PC-3 (cell line): ENCODE data around the gene SMIM7. TPM values are rescaled to one million over a fixed set of nuclear protein-coding genes. Genes with fewer than 3 reads are reported as not detected.

Experiments used
- ATAC-seq: fragments of 200-7000 bp; cut with Tn5 transposase; 2 replicates; pipeline ENCODE4 v1.9.1; 2020; ENCODE audit warnings: mild to moderate bottlenecking, moderate library complexity
- BruUV-seq: library from RNA; stranded (reverse); fragments of 400-500 nt; replicated peaks from 2 replicates; lab custom pipeline; 2021; lab: Mats Ljungman, UMichigan
- CTCF ChIA-PET: fragments of 300-600 bp; sonication (Branson Sonifier 250); formaldehyde crosslinking; loops from one replicate; lab custom pipeline; 2022; ENCODE audit warnings: antibody characterized with exemption; lab: Charles Lee
- POLR2A ChIA-PET: fragments of 300-600 bp; sonication (Branson Sonifier 250); formaldehyde crosslinking; loops from one replicate; lab custom pipeline; 2022; ENCODE audit warnings: antibody characterized with exemption; ENCODE audit not compliant: unreplicated experiment; lab: Charles Lee
- DNase-seq: peaks from one replicate; pipeline ENCODE4 v3.0.0-alpha.2; 2015
- H2AFZ ChIP-seq: fragments of 300-600 bp; sonication (generic); 2 replicates; pipeline ENCODE4 v1.6.0; 2016; ENCODE audit warnings: antibody characterized with exemption, low read length
- H3F3A ChIP-seq: fragments of 300-600 bp; sonication (generic); one replicate; pipeline ENCODE4 v1.6.0; 2017; ENCODE audit warnings: antibody characterized with exemption, low read length, control low read depth, mild to moderate bottlenecking; ENCODE audit not compliant: unreplicated experiment
- H3K27ac ChIP-seq: fragments of 300-600 bp; sonication (generic); 2 replicates; pipeline ENCODE4 v1.5.1; 2016; ENCODE audit warnings: mild to moderate bottlenecking, low read length
- H3K27me3 ChIP-seq: fragments of 300-600 bp; sonication (generic); 2 replicates; pipeline ENCODE4 v1.6.1; 2016; ENCODE audit warnings: low read length, mixed read lengths
- H3K36me3 ChIP-seq: fragments of 300-600 bp; sonication (generic); 2 replicates; pipeline ENCODE4 v1.6.1; 2016; ENCODE audit warnings: low read depth, mixed run types, low read length, mixed read lengths
- H3K4me1 ChIP-seq: fragments of 300-600 bp; sonication (generic); 2 replicates; pipeline ENCODE4 v1.5.1; 2016; ENCODE audit warnings: low read length; ENCODE audit not compliant: insufficient read depth
- H3K4me2 ChIP-seq: fragments of 300-600 bp; sonication (generic); 2 replicates; pipeline ENCODE4 v1.6.0; 2016; ENCODE audit warnings: low read length
- H3K4me3 ChIP-seq: fragments of 300-600 bp; sonication (generic); 2 replicates; pipeline ENCODE4 v1.5.1; 2016; ENCODE audit warnings: mild to moderate bottlenecking, low read length, mixed read lengths
- H3K79me2 ChIP-seq: fragments of 300-600 bp; sonication (generic); 2 replicates; pipeline ENCODE4 v1.6.1; 2017; ENCODE audit warnings: low read length, mixed read lengths
- H3K9ac ChIP-seq: fragments of 300-600 bp; sonication (generic); 2 replicates; pipeline ENCODE4 v1.6.0; 2016; ENCODE audit warnings: mild to moderate bottlenecking, low read length
- H3K9me2 ChIP-seq: fragments of 300-600 bp; sonication (generic); replicated peaks from 2 replicates; pipeline ENCODE4 v1.6.1; 2016; ENCODE audit warnings: mixed run types, low read length, mixed read lengths
- H3K9me3 ChIP-seq: fragments of 300-600 bp; sonication (generic); 2 replicates; pipeline ENCODE4 v1.6.1; 2016; ENCODE audit warnings: low read length, mixed read lengths
- H4K20me1 ChIP-seq: fragments of 300-600 bp; sonication (generic); 2 replicates; pipeline ENCODE4 v1.6.1; 2016; ENCODE audit warnings: low read length, mixed read lengths
- CTCF ChIP-seq: fragments of 300-600 bp; sonication (generic); conservative IDR thresholded peaks from 2 replicates; pipeline ENCODE4 v1.5.1; 2017; ENCODE audit warnings: antibody characterized with exemption, low read depth, mild to moderate bottlenecking, low read length
- EZH2 ChIP-seq: fragments of 300-600 bp; sonication (generic); IDR thresholded peaks from one replicate; pipeline ENCODE4 v1.6.1; 2017; ENCODE audit warnings: antibody characterized with exemption, mild to moderate bottlenecking, low read length; ENCODE audit not compliant: unreplicated experiment
- EZH2phosphoT487 ChIP-seq: fragments of 300-600 bp; sonication (generic); IDR thresholded peaks from 2 replicates; pipeline ENCODE4 v1.6.1; 2018; ENCODE audit warnings: mild to moderate bottlenecking, antibody characterized with exemption, low read length, borderline replicate concordance
- intact Hi-C: fragments of 100-400 bp; cut with micrococcal nuclease; formaldehyde crosslinking; loops from 2 replicates; pipeline ENCODE4 v1.9.0; 2023
- total RNA-seq: library from RNA; depleted of rRNA; stranded (reverse); fragments of >200 nt; gene quantifications from 2 replicates; pipeline ENCODE4 v1.2.3, GENCODE V29; 2014

SMIM7 gene
- total RNA-seq, 1 experiment from 2014 or later: 74.1 TPM

GRCh38 chr19:16637535-16637934, 22.4 kb downstream of the SMIM7 start:
- no peak for ATAC-seq
- no peaks in the 10 kb centered on the region for H3K9me2 ChIP-seq
- no peaks in the 10 kb centered on the region for H3K9me3 ChIP-seq
- H3F3A ChIP-seq: no peaks in the 10 kb centered on the region
- peaks cover 30% of the 10 kb centered on the region for H3K79me2 ChIP-seq
- no TSS peak for BruUV-seq
- DNase-seq: no peak
- H3K4me2 ChIP-seq: no peak overlapping the region
- POLR2A ChIA-PET: no interaction called here
- intact Hi-C loops: no loop called here
- no peak overlapping the region for H3K27ac ChIP-seq
- H3K27me3 ChIP-seq: no peaks in the 10 kb centered on the region
- no peak overlapping the region for H3K9ac ChIP-seq
- no peak overlapping the region for H3K4me3 ChIP-seq
- no peaks in the 10 kb centered on the region for H3K4me1 ChIP-seq
- TF ChIP-seq EZH2phosphoT487 (no peak), CTCF (no peak), EZH2 (no peak)
- CTCF ChIA-PET: no interaction called here
- peaks cover 17% of the 10 kb centered on the region for H3K36me3 ChIP-seq
- H2AFZ ChIP-seq: no peak overlapping the region
- no peaks in the 10 kb centered on the region for H4K20me1 ChIP-seq

- Histone ChIP-seq H3K36me3 (peaks cover 14% of the 10 kb centered on the region), H3K4me3 (no peak overlapping the region), H4K20me1 (peaks cover 10% of the 10 kb centered on the region), H3K9me3 (no peaks in the 10 kb centered on the region), H3K9ac (no peak overlapping the region), H3K4me2 (no peak overlapping the region), H3K79me2 (peaks cover 23% of the 10 kb centered on the region), H3K4me1 (peaks cover 9% of the 10 kb centered on the region), H2AFZ (no peak overlapping the region), H3F3A (peaks cover 6% of the 10 kb centered on the region), H3K27me3 (no peaks in the 10 kb centered on the region), H3K27ac (no peak overlapping the region), H3K9me2 (no peaks in the 10 kb centered on the region)
- POLR2A ChIA-PET: no interaction called here
- CTCF ChIA-PET: no interaction called here
- no TSS peak for BruUV-seq
- TF ChIP-seq EZH2: no peak
- TF ChIP-seq EZH2phosphoT487: no peak
- no peak for TF ChIP-seq CTCF
- no peak for DNase-seq
- no peak for ATAC-seq
- intact Hi-C loops: no loop called here
Observed at GRCh38 chr19:16631465-16631864, 28.5 kb downstream of the SMIM7 start.

DNA sequence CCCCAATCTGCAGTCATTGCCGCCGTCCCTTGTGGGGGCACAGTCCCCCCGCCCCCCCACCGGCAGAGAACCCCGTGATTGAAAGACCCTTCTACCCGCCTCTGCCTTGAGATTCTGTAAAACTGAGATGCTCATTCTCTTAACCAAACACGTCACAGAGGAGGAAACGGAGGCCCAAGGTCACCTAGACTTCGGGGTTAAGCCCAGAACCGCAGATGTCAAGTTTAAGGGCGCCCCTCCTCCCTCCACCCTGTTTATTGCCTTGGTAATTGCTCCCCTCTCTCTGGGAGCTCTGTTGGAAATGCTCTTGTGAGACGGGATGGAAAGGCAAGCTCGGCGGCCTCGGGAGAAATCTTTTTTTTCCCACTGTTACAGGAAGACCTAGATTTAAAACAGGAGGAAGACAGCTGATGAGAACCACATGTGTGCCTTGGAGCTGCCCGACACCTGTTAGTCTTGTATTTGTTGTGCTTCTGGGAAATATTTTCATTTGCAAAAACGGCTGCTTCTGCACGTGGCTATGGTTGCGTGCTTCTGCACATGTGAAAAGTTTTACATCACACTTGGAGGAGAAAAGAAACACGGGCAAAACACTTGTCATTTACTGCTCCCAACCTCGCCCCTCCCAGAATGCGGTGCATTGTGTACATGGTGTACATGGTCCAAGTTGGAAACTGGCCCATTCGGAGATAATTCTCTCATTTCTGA, 30.8 kb downstream of the SMIM7 start:
- Histone ChIP-seq H3K9me2 (no peaks in the 10 kb centered on the region), H3F3A (peaks cover 6% of the 10 kb centered on the region), H3K4me1 (peaks cover 19% of the 10 kb centered on the region), H3K36me3 (peaks cover 33% of the 10 kb centered on the region), H3K9me3 (no peaks in the 10 kb centered on the region), H4K20me1 (peaks cover 33% of the 10 kb centered on the region), H3K27me3 (no peaks in the 10 kb centered on the region), H3K4me2 (peak overlapping the region; percentile 96), H2AFZ (peak overlapping the region; percentile 99), H3K79me2 (peaks cover 42% of the 10 kb centered on the region), H3K4me3 (peak overlapping the region; percentile 100), H3K27ac (peak overlapping the region; percentile 85), H3K9ac (peak overlapping the region; percentile 99)
- BruUV-seq: no TSS peak
- ChIA-PET CTCF (no interaction called here), POLR2A (no interaction called here)
- ATAC-seq: no peak
- intact Hi-C loops: loop anchor here (2.0 to 5.0 kb wide), 2 partner anchors 30 to 57 kb away; partner anchors contain the start of gene SLC35E1
- no peak for TF ChIP-seq EZH2
- TF ChIP-seq CTCF: no peak
- TF ChIP-seq EZH2phosphoT487: no peak
- no peak for DNase-seq
